ENCODE measurements around the gene ST6GAL2. TPM values are rescaled to one million over a fixed set of nuclear protein-coding genes. Genes with fewer than 3 reads are reported as not detected.

The ST6GAL2 gene
- total RNA-seq, 4 donors from 2014 or later = not detected

DNA sequence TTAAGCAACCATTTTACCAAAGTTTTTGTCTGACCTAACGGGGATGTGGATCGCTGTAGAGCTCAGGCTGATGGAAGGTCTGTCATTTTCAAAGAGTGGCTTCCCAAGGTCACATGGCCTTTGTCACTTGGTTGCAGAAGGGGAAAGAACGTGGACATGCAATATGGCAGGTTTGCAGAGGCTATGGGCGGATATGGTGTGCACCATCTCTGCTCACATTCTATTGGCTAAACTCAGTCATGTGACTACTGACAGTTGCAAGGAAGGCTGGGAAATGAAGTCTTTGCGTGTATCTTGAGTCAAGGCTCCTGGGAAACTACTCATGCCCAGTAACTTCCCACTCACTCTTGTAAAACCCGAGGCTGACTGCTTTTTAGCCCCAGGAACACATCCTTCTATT is 96.8 kb downstream of the ST6GAL2 start:
- WGBS, 2 donors = 88 to 89% methylated on average over 6 of the region's 6 CpGs

DNA sequence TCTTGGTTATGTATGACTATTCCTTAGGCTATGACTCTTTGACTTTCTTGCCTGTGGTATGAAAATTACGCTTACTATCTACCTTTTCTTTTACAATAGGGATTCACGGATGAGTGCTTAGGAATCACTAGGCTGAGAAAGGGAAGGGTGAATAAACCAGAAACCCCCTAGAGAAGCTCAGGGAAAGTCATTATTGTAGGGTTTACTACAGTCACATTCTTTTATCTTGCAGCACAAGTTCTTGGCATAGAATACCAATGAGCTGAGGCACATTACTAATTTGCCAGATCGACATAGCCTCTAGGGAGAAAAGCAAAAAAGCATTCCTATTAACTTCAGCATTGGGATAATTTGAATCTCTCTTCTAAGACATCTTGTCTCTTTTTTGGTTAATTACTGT is 103.3 kb downstream of the ST6GAL2 start:
- no peak for DNase-seq (ENCODE audit: low spot score in 2 of 2)
- TF ChIP-seq POLR2A (IDR thresholded peaks at IDR 0.05) (no peak), EP300 (IDR thresholded peaks at IDR 0.05) (no peak)
- TF ChIP-seq, protein P1, sequence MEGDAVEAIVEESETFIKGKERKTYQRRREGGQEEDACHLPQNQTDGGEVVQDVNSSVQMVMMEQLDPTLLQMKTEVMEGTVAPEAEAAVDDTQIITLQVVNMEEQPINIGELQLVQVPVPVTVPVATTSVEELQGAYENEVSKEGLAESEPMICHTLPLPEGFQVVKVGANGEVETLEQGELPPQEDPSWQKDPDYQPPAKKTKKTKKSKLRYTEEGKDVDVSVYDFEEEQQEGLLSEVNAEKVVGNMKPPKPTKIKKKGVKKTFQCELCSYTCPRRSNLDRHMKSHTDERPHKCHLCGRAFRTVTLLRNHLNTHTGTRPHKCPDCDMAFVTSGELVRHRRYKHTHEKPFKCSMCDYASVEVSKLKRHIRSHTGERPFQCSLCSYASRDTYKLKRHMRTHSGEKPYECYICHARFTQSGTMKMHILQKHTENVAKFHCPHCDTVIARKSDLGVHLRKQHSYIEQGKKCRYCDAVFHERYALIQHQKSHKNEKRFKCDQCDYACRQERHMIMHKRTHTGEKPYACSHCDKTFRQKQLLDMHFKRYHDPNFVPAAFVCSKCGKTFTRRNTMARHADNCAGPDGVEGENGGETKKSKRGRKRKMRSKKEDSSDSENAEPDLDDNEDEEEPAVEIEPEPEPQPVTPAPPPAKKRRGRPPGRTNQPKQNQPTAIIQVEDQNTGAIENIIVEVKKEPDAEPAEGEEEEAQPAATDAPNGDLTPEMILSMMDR (IDR thresholded peaks at IDR 0.05) = no peak
- Histone ChIP-seq H3K4me1 (no peaks in the 10 kb centered on the region), H3K36me3 (no peaks in the 10 kb centered on the region), H3K27ac (no peak overlapping the region), H3K4me3 (no peak overlapping the region), H3K27me3 (no peaks in the 10 kb centered on the region), H3K9me3 (peaks cover 0 to 16% (median 0%) of the 10 kb centered on the region in 4 donors)
- 73 to 74% methylated on average over 3 of the region's 3 CpGs for WGBS, 2 donors

More for the DNA sequence above, 96.8 kb downstream of the ST6GAL2 start:
- no peak overlapping the region for H3K27ac ChIP-seq
- no peak for DNase-seq (ENCODE audit: low spot score in 2 of 2)
- H3K27me3 ChIP-seq = no peaks in the 10 kb centered on the region
- TF ChIP-seq, protein P1 (IDR thresholded peaks at IDR 0.05) = no peak
- TF ChIP-seq POLR2A (IDR thresholded peaks at IDR 0.05) = no peak
- H3K36me3 ChIP-seq = no peaks in the 10 kb centered on the region
- H3K9me3 ChIP-seq = peaks cover 0 to 3% (median 0%) of the 10 kb centered on the region in 4 donors
- H3K4me3 ChIP-seq = no peak overlapping the region
- no peaks in the 10 kb centered on the region for H3K4me1 ChIP-seq

DNA sequence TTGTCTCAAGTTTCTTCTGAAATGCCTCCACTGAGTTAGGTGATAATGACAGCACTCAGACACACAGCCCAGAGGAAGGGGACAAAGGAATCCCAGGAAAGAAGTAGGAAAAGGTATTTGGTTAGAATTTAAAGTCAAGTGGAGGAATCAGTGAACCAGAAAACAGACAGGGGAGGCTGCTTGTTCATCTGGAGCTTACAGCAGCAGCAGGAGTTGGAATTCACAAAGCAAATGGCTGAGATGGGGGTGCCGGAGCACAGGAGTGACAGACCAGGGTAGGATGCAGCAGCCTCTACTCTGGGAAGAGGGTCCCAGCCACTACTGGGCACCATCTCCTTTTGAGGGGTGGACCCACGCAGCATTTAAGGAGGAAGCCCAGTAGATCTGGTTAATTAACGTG is 104.8 kb downstream of the ST6GAL2 start:
- 89 to 90% methylated on average over 3 of the region's 3 CpGs for WGBS, 2 donors
- no peak for DNase-seq (ENCODE audit: low spot score in 2 of 2)
- TF ChIP-seq, protein P1 (IDR thresholded peaks at IDR 0.05) = no peak
- TF ChIP-seq POLR2A (IDR thresholded peaks at IDR 0.05) (no peak), EP300 (IDR thresholded peaks at IDR 0.05) (no peak)
- H3K4me3 ChIP-seq = no peak overlapping the region
- H3K27ac ChIP-seq = no peak overlapping the region
- peaks cover 0 to 16% (median 0%) of the 10 kb centered on the region in 4 donors for H3K9me3 ChIP-seq
- H3K27me3 ChIP-seq = no peaks in the 10 kb centered on the region
- H3K4me1 ChIP-seq = no peaks in the 10 kb centered on the region
- H3K36me3 ChIP-seq = no peaks in the 10 kb centered on the region

GRCh38 chr2:106771811-106772210 is 114.2 kb downstream of the ST6GAL2 start:
- Histone ChIP-seq H3K27ac (no peak overlapping the region), H3K27me3 (no peaks in the 10 kb centered on the region), H3K4me3 (no peak overlapping the region), H3K4me1 (no peaks in the 10 kb centered on the region), H3K36me3 (no peaks in the 10 kb centered on the region), H3K9me3 (no peaks in the 10 kb centered on the region)
- DNase-seq (ENCODE audit: low spot score in 2 of 2) = no peak
- WGBS, 2 donors = 70 to 77% methylated on average over 3 of the region's 3 CpGs
- no peak for TF ChIP-seq EP300 (IDR thresholded peaks at IDR 0.05)
- TF ChIP-seq, protein P1 (IDR thresholded peaks at IDR 0.05) = no peak
- no peak for TF ChIP-seq POLR2A (IDR thresholded peaks at IDR 0.05)

DNA sequence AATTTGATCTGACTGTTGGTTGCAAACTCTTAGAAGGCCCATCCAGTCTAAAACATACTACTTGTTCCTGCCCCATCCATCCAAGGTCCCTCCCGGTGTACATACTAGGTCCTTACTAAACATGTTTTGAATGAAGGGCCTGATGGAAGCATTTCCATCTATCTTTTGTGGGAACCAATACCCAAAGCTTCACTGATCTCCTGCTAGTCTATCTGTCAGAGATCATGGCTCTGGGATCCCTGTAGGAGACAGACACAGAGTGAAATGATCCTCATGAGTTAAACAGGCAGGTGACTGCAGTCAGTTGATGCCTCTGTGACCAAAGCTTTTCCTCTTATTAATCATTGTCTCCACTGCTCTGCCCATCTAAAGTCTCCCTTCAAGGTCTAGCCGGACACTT is 115.0 kb downstream of the ST6GAL2 start:
- Histone ChIP-seq H3K9me3 (no peaks in the 10 kb centered on the region), H3K36me3 (no peaks in the 10 kb centered on the region), H3K4me3 (no peak overlapping the region), H3K27me3 (no peaks in the 10 kb centered on the region), H3K4me1 (no peaks in the 10 kb centered on the region), H3K27ac (no peak overlapping the region)
- DNase-seq (ENCODE audit: low spot score in 2 of 2) = no peak
- WGBS, 2 donors = 82 to 93% methylated on average over 2 of the region's 2 CpGs
- TF ChIP-seq POLR2A (IDR thresholded peaks at IDR 0.05) (no peak), EP300 (IDR thresholded peaks at IDR 0.05) (no peak)
- TF ChIP-seq, protein P1 (IDR thresholded peaks at IDR 0.05) = no peak

Measured in tibial nerve (tissue), 4 donors.